CD14-positive monocyte (primary cell): Measurements from ENCODE around the gene ALPI. TPM values are rescaled to one million over a fixed set of nuclear protein-coding genes. Genes with fewer than 3 reads are reported as not detected.
"Not testable (repeated sequence)": the region's sequence is repeated elsewhere in the genome, so short reads cannot be mapped to it uniquely, and the experiment has no call there.

ENCODE experiments used
- DNase-seq, 3 donors: peaks; one replicate each; pipeline ENCODE4 v3.0.0-alpha.2; 2011 to 2022
- H2AFZ ChIP-seq: 2 replicates; pipeline ENCODE4 v1.6.0; 2012; ENCODE audit warnings: mild to moderate bottlenecking, low read depth, low read length, inconsistent platforms; ENCODE audit not compliant: insufficient read depth, poor library complexity, severe bottlenecking
- H3K27ac ChIP-seq, 2 donors: 1 replicate in 1 of 2; 2 replicates in 1 of 2; pipeline ENCODE4 v1.5.1; 2012 to 2013; ENCODE audit warnings: low read length in 2 of 2, control low read depth in 1 of 2, inconsistent platforms in 1 of 2, low read depth in 1 of 2, mild to moderate bottlenecking in 1 of 2
- H3K27me3 ChIP-seq, 2 donors: one replicate each; pipeline versions ENCODE4 v1.6.0 to v1.6.1; 2011 to 2013; ENCODE audit warnings: low read length in 2 of 2; ENCODE audit not compliant: control insufficient read depth in 2 of 2, insufficient read depth in 2 of 2
- H3K36me3 ChIP-seq, 2 donors: replicated peaks in 1 of 2; 1 replicate in 1 of 2; 2 replicates in 1 of 2; pipeline versions ENCODE4 v1.5.1 to v1.6.1; 2012 to 2013; ENCODE audit warnings: low read length in 2 of 2, control low read depth in 1 of 2, inconsistent platforms in 1 of 2, mild to moderate bottlenecking in 1 of 2; ENCODE audit not compliant: insufficient read depth in 2 of 2, control insufficient read depth in 1 of 2
- H3K4me1 ChIP-seq, 2 donors: 1 replicate in 1 of 2; 2 replicates in 1 of 2; pipeline versions ENCODE4 v1.5.1 to v1.6.1; 2012 to 2013; ENCODE audit warnings: low read length in 2 of 2, control low read depth in 1 of 2, inconsistent platforms in 1 of 2, mild to moderate bottlenecking in 1 of 2, moderate library complexity in 1 of 2; ENCODE audit not compliant: insufficient read depth in 2 of 2, control insufficient read depth in 1 of 2
- H3K4me2 ChIP-seq: replicated peaks from 2 replicates; pipeline ENCODE3; 2012; ENCODE audit warnings: low read length, moderate library complexity, mild to moderate bottlenecking; ENCODE audit not compliant: poor library complexity, severe bottlenecking; ENCODE audit errors: extremely low read depth
- H3K4me3 ChIP-seq, 3 experiments: fragments of 200-600 bp in 1 of 3; sonication (generic) in 1 of 3; replicated peaks in 1 of 3; 1 replicate in 2 of 3; 2 replicates in 1 of 3; pipeline ENCODE4 v1.5.1; 2011 to 2013; ENCODE audit warnings: low read length in 3 of 3, mild to moderate bottlenecking in 3 of 3, control low read depth in 2 of 3, low read depth in 2 of 3, inconsistent platforms in 1 of 3, moderate library complexity in 1 of 3
- H3K79me2 ChIP-seq: 2 replicates; pipeline ENCODE4 v1.6.0; 2012; ENCODE audit warnings: mild to moderate bottlenecking, control low read depth, inconsistent platforms, low read length, moderate library complexity; ENCODE audit not compliant: insufficient read depth
- H3K9ac ChIP-seq: 2 replicates; pipeline ENCODE4 v1.6.0; 2017; ENCODE audit warnings: low read length, mild to moderate bottlenecking; ENCODE audit not compliant: insufficient read depth, poor library complexity, severe bottlenecking
- H3K9me3 ChIP-seq, 2 donors: replicated peaks in 1 of 2; 1 replicate in 1 of 2; 2 replicates in 1 of 2; pipeline versions ENCODE4 v1.5.1 to v1.6.1; 2012 to 2013; ENCODE audit warnings: low read length in 2 of 2, control low read depth in 1 of 2; ENCODE audit not compliant: control insufficient read depth in 1 of 2, insufficient read depth in 1 of 2
- H4K20me1 ChIP-seq: 2 replicates; pipeline ENCODE4 v1.6.0; 2012; ENCODE audit warnings: mild to moderate bottlenecking, low read length, control low read depth, moderate library complexity; ENCODE audit not compliant: insufficient read depth
- H3K27ac Mint-ChIP-seq, 7 donors: one replicate each; pipeline ENCODE4 v1.8.0; 2020; ENCODE audit warnings: mild to moderate bottlenecking in 7 of 7, mixed read lengths in 7 of 7, moderate library complexity in 6 of 7, inconsistent platforms in 2 of 7
- H3K27me3 Mint-ChIP-seq, 3 donors: one replicate each; pipeline ENCODE4 v1.8.0; 2021 to 2022; ENCODE audit warnings: low read depth in 3 of 3, mild to moderate bottlenecking in 3 of 3, mixed read lengths in 3 of 3, moderate library complexity in 3 of 3, inconsistent platforms in 1 of 3
- H3K36me3 Mint-ChIP-seq, 2 donors: one replicate each; pipeline ENCODE4 v1.8.0; 2020; ENCODE audit warnings: mixed read lengths in 2 of 2, inconsistent platforms in 1 of 2, mild to moderate bottlenecking in 1 of 2
- H3K4me1 Mint-ChIP-seq: one replicate; pipeline ENCODE4 v1.8.0; 2020; ENCODE audit warnings: mild to moderate bottlenecking, mixed read lengths
- H3K4me3 Mint-ChIP-seq, 2 donors: one replicate each; pipeline ENCODE4 v1.8.0; 2020; ENCODE audit warnings: mild to moderate bottlenecking in 2 of 2, mixed read lengths in 2 of 2, moderate library complexity in 1 of 2
- H3K9me3 Mint-ChIP-seq, 7 donors: one replicate each; pipeline ENCODE4 v1.8.0; 2020 to 2022; ENCODE audit warnings: mixed read lengths in 7 of 7, mild to moderate bottlenecking in 6 of 7, moderate library complexity in 6 of 7, inconsistent platforms in 2 of 7
- WGBS: methylation state at CpG from one replicate; pipeline ENCODE4 v1.1.5; 2013; ENCODE audit warnings: missing lambda C conversion rate; ENCODE audit not compliant: insufficient coverage; 5-methylcytosine and 5-hydroxymethylcytosine counted together
- intact Hi-C, 2 donors: fragments of 100-400 bp; cut with micrococcal nuclease; formaldehyde crosslinking; loops; one replicate each; pipeline versions ENCODE4 v1.15.0 to v1.15.1; 2023
- polyA minus RNA-seq: library from RNA; depleted of rRNA, polyadenylated mRNA; stranded (reverse); fragments of >200 nt; gene quantifications from 2 replicates; pipeline ENCODE4 v1.2.3, GENCODE V29; 2012
- polyA plus RNA-seq, 3 donors: library from polyadenylated mRNA; depleted of rRNA in 1 of 3; unstranded in 2 of 3; stranded (reverse) in 1 of 3; fragments of 300-500 nt in 2 of 3; fragments of >200 nt in 1 of 3; fragmentation: Illumina TruSeq in 2 of 3; gene quantifications; 1 replicate in 2 of 3; 2 replicates in 1 of 3; pipeline ENCODE4 v1.2.3, GENCODE V29; 2012 to 2021
- total RNA-seq, 12 experiments: library from RNA in 1 of 12; stranded (reverse) in 1 of 12; fragments of 120-200 nt in 1 of 12; gene quantifications; one replicate each; pipeline ENCODE4 v1.2.4 and lab custom pipeline; 2013 to 2026; ENCODE audit warnings: mixed read lengths in 6 of 12, inconsistent platforms in 1 of 12
- TF ChIP-seq, protein P1 (sequence below): fragments of 200-600 bp; IDR thresholded peaks from one replicate; pipeline ENCODE4 v1.8.0; 2022; ENCODE audit warnings: antibody characterized with exemption, mild to moderate bottlenecking

The ALPI gene
- total RNA-seq (2013), result not detected
- not detected for polyA plus RNA-seq
- polyA minus RNA-seq, result not detected in 2 replicates
- total RNA-seq (lab: John Stamatoyannopoulos, UW), result 0 to 0.46 (median 0) reads per million in 11 experiments

DNA sequence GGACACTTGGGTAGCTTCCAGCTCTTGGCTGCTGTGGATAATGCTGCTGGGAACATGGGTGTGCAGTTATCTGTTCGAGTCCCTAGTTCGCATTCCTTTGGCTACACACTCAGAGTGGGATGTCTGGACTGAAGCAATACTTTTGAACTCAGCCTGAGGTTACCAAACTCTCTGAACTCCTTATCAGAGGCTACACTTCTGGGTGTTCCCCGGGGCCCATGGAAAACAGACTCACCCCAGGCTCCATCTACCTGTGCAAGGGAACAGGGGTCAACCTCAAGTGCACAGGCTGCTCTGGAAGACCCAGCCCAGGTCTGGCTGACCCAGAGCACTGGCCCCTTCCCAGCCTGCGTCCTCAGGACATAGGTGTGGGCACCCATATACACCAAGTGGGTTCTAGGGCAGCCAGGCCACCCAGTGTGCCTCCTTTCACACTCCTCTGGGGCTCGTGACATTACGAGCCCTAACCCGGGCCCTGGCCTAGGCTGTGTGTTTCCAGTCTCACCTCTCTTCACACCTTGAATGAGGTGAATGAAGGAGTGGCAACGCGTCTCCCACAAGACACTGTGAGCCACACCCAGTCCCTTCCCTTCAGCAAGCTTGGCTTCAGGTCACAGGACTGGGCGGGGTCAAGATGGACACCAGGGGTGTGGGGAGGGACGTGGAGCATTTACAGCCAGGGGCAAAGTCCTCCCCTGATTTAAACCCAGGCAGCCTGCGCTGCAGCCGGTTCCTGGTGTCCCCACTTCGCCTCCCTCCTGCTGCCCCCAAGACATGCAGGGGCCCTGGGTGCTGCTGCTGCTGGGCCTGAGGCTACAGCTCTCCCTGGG, at the start of gene ALPI:
ALPI (plus strand) TSS at position 728 of the 830 bp plus-strand sequence; CDS start at position 775, 47 bp downstream.
- H3K4me1 ChIP-seq, result no peaks in the 10 kb centered on the region
- Mint-ChIP-seq H3K27ac (peak within 1 kb of the TSS in 1 of 7 donors; percentile 6), H3K9me3 (peaks cover 0 to 2% (median 0%) of the 10 kb centered on the region in 7 donors), H3K4me1 (no peaks in the 10 kb centered on the region), H3K36me3 (no peaks in the 10 kb centered on the region), H3K27me3 (peaks cover 17 to 30% (median 22%) of the 10 kb centered on the region in 3 donors), H3K4me3 (no peak within 1 kb of the TSS)
- H3K9ac ChIP-seq, result no peak within 1 kb of the TSS
- no peaks in the 10 kb centered on the region for H4K20me1 ChIP-seq
- WGBS, result 96% methylated on average over 9 of the region's 14 CpGs
- H3K79me2 ChIP-seq, result no peaks in the 10 kb centered on the region
- no peaks in the 10 kb centered on the region for H3K36me3 ChIP-seq
- no peak within 1 kb of the TSS for H3K4me2 ChIP-seq
- H3K27ac ChIP-seq, result no peak within 1 kb of the TSS
- TF ChIP-seq, protein P1, sequence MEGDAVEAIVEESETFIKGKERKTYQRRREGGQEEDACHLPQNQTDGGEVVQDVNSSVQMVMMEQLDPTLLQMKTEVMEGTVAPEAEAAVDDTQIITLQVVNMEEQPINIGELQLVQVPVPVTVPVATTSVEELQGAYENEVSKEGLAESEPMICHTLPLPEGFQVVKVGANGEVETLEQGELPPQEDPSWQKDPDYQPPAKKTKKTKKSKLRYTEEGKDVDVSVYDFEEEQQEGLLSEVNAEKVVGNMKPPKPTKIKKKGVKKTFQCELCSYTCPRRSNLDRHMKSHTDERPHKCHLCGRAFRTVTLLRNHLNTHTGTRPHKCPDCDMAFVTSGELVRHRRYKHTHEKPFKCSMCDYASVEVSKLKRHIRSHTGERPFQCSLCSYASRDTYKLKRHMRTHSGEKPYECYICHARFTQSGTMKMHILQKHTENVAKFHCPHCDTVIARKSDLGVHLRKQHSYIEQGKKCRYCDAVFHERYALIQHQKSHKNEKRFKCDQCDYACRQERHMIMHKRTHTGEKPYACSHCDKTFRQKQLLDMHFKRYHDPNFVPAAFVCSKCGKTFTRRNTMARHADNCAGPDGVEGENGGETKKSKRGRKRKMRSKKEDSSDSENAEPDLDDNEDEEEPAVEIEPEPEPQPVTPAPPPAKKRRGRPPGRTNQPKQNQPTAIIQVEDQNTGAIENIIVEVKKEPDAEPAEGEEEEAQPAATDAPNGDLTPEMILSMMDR, result no peak
- H3K9me3 ChIP-seq, result no peaks in the 10 kb centered on the region
- intact Hi-C loops, result no loop called here
- no peak for DNase-seq
- H3K4me3 ChIP-seq, result no peak within 1 kb of the TSS
- H2AFZ ChIP-seq, result no peak within 1 kb of the TSS
- H3K27me3 ChIP-seq, result peaks cover 0 to 9% of the 10 kb centered on the region in 2 donors

DNA sequence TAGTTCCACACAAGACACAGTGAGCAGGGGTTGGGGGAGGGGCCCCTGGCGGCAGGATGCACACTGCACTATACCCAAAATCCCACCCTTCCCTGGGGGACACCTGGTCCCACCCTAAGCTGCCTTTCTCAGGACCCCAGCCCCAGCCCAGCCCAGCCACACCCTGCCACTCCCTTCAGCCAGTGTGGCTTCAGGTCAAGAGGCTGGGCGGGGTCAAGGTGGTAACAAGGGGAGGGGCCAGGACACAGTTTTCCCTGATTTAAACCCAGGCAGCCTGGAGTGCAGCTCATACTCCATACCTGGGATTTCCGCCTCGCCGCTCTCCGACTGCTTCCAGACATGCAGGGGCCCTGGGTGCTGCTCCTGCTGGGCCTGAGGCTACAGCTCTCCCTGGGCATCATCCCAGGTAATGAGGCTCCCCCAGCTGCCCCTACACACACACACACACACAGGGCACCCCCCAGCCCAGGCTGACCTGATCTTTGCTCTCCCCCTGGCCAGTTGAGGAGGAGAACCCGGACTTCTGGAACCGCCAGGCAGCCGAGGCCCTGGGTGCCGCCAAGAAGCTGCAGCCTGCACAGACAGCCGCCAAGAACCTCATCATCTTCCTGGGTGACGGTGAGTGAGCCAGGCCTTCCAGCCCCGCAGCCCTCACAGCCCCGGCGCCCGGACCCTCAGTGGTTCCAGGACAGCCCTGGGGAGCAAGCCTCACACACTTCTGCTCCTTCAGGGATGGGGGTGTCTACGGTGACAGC, 49.2 kb upstream of the ALPI start, which contains the start of gene ALPG:
ALPG (plus strand) TSS at position 289 of the 755 bp plus-strand sequence; CDS start at position 340, 51 bp downstream.
- Mint-ChIP-seq H3K27me3 (peaks cover 4 to 21% (median 10%) of the 10 kb centered on the region in 3 donors), H3K4me1 (no peaks in the 10 kb centered on the region), H3K4me3 (no peak within 1 kb of the TSS), H3K36me3 (no peaks in the 10 kb centered on the region), H3K27ac (peak within 1 kb of the TSS in 1 of 7 donors; percentile 4), H3K9me3 (no peaks in the 10 kb centered on the region)
- 96% methylated on average over 12 of the region's 17 CpGs for WGBS
- no peak within 1 kb of the TSS for H3K27ac ChIP-seq
- H3K9ac ChIP-seq, result no peak within 1 kb of the TSS
- H3K4me1 ChIP-seq, result no peaks in the 10 kb centered on the region
- no peaks in the 10 kb centered on the region for H4K20me1 ChIP-seq
- intact Hi-C loops, result no loop called here
- no peaks in the 10 kb centered on the region for H3K79me2 ChIP-seq
- H2AFZ ChIP-seq, result no peak within 1 kb of the TSS
- no peaks in the 10 kb centered on the region for H3K27me3 ChIP-seq
- no peaks in the 10 kb centered on the region for H3K9me3 ChIP-seq
- H3K36me3 ChIP-seq, result no peaks in the 10 kb centered on the region
- no peak within 1 kb of the TSS for H3K4me2 ChIP-seq
- DNase-seq, result no peak
- TF ChIP-seq, protein P1, result no peak
- H3K4me3 ChIP-seq, result no peak within 1 kb of the TSS

DNA sequence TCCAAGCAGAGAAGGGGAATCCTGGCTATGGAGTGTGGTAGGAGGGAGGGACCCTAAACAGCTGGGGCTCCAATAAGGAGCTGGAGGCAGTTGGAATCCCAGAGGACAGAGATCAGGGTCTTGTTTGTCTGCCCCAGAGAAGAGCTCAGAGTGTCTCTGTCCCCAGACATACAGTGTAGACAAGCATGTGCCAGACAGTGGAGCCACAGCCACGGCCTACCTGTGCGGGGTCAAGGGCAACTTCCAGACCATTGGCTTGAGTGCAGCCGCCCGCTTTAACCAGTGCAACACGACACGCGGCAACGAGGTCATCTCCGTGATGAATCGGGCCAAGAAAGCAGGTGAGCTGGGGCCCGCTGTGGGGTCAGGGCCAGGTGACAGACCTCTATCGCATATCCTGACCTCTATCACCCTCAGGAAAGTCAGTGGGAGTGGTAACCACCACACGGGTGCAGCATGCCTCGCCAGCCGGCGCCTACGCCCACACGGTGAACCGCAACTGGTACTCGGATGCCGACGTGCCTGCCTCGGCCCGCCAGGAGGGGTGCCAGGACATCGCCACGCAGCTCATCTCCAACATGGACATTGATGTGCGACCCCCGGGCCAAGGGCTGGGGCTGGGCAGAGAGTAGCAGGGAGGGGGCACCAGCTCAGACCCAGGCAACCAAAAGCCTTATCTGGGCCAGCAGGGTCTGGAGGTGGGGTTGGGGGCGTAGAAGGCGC, 48.4 kb upstream of the ALPI start:
- H3K9me3 ChIP-seq, DNase-seq, H4K20me1 ChIP-seq, intact Hi-C loops, H2AFZ ChIP-seq, H3K4me2 ChIP-seq, H3K4me1 ChIP-seq, H3K9me3 Mint-ChIP-seq, H3K36me3 ChIP-seq, H3K4me1 Mint-ChIP-seq, H3K27ac Mint-ChIP-seq, H3K9ac ChIP-seq, H3K27ac ChIP-seq, H3K36me3 Mint-ChIP-seq, H3K27me3 ChIP-seq, H3K79me2 ChIP-seq, H3K4me3 ChIP-seq, H3K4me3 Mint-ChIP-seq: not testable (repeated sequence)
- WGBS, result 95% methylated on average over 18 of the region's 30 CpGs
- H3K27me3 Mint-ChIP-seq, result peaks cover 5 to 22% (median 13%) of the 10 kb centered on the region in 3 donors
